Hepatocyte (in vitro differentiated cells): ENCODE results near the gene GPAT3.

Experiments used
- EZH2 ChIP-seq: fragments of 200-600 bp; sonication (generic); IDR thresholded peaks from 2 replicates; pipeline ENCODE4 v1.6.1; 2016; ENCODE audit warnings: antibody characterized with exemption, mild to moderate bottlenecking, borderline replicate concordance
- EZH2phosphoT487 ChIP-seq: fragments of 200-600 bp; sonication (generic); IDR thresholded peaks from one replicate; pipeline ENCODE4 v1.6.1; 2018; ENCODE audit warnings: antibody characterized with exemption, mild to moderate bottlenecking, low read depth, moderate library complexity; ENCODE audit not compliant: unreplicated experiment, severe bottlenecking
- TF ChIP-seq, protein P1 (sequence below): fragments of 200-600 bp; sonication (generic); IDR thresholded peaks from 2 replicates; pipeline ENCODE4 v1.5.1; 2016; ENCODE audit warnings: antibody characterized with exemption, mild to moderate bottlenecking; ENCODE audit not compliant: poor library complexity

GRCh38 chr4:83625821-83626220 is 89.9 kb downstream of the GPAT3 start:
- TF ChIP-seq, protein P1, sequence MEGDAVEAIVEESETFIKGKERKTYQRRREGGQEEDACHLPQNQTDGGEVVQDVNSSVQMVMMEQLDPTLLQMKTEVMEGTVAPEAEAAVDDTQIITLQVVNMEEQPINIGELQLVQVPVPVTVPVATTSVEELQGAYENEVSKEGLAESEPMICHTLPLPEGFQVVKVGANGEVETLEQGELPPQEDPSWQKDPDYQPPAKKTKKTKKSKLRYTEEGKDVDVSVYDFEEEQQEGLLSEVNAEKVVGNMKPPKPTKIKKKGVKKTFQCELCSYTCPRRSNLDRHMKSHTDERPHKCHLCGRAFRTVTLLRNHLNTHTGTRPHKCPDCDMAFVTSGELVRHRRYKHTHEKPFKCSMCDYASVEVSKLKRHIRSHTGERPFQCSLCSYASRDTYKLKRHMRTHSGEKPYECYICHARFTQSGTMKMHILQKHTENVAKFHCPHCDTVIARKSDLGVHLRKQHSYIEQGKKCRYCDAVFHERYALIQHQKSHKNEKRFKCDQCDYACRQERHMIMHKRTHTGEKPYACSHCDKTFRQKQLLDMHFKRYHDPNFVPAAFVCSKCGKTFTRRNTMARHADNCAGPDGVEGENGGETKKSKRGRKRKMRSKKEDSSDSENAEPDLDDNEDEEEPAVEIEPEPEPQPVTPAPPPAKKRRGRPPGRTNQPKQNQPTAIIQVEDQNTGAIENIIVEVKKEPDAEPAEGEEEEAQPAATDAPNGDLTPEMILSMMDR, result no peak
- TF ChIP-seq EZH2 (no peak), EZH2phosphoT487 (no peak)
